Bladder microvascular endothelial cell (primary cell): ENCODE results near the gene LZTFL1. TPM values are rescaled to one million over a fixed set of nuclear protein-coding genes. Genes with fewer than 3 reads are reported as not detected.

Experiments
- total RNA-seq: library from RNA; depleted of rRNA; stranded (reverse); fragments of >200 nt; gene quantifications from 2 replicates; pipeline ENCODE4 v1.2.3, GENCODE V29; 2014

The LZTFL1 gene, protein sequence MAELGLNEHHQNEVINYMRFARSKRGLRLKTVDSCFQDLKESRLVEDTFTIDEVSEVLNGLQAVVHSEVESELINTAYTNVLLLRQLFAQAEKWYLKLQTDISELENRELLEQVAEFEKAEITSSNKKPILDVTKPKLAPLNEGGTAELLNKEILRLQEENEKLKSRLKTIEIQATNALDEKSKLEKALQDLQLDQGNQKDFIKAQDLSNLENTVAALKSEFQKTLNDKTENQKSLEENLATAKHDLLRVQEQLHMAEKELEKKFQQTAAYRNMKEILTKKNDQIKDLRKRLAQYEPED
- 4.7 and 11.1 TPM in 2 replicates for total RNA-seq

DNA sequence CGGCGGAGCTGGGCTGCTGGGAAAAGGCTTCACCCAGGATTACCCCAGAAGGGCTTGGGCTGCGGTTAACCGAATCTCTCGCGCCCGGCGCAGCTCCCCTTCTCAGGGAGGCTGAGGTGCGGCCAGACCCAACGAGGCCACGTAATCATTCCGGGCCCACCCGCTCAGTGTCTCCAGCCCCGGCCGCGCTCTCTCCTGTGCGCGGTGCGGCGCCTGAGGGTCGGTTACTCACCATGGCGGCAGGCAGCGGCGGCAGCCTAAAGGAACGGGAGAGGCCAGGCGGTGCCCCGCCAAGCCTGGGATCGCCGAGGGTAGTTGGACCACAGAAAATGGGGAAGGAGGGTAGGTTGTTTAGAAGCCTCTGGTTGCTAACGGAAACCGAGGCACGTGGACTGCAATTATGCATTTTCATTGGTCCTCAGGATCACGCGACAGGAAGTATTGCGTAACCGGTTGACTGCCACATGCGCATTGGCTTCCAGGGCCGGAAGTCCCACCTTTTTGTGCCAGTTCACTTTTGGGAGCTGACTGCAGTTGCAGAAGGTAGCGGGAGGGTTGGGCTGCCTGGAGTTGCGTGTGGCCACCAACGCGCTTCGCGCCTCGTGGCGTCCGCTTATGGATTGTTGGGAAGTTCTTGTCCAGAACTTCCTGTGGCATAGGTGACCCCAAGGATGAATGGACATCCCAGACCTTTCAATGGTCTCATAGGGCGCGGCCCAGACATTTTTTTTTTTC is at the start of gene LZTFL1:
LZTFL1 (minus strand) TSS at position 363 of the 735 bp plus-strand sequence; CDS start at position 235, 128 bp downstream.

DNA sequence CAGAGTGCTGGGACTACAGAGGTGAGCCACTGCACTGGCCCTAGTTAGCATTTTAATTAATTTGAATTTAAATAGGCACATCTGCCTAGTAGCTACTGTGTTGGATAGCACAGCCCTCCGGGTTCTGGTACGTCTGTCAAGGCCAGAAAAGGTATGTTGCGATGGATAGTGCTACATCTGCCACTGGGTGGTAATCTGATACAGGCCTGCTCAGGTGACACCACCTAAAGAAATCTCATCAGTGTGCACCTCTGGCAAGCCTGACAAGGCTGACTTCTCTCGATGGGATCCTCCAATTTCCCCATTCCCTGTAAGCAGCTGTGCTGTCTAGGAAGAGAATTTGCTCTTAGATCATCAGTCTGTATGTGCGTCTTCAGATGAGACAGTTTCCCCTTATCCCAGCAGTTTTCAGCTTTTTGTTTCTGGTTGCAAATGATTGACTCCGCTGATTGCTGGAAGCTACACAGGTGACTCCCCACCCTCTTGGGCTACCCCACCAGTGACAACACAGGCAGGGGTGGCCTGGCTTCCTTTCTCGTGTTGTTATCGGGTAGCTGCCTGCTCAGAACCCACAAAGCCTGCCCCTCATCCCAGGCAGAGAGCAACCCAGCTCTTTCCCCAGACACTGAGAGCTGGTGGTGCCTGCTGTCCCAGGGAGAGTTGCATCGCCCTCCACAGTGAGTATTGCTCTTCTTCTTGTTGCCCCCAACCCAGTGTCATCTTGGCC is 44.2 kb upstream of the LZTFL1 start, which contains the start of gene CCR9:
CCR9 (plus strand) TSS at position 565 of the 727 bp plus-strand sequence. CDS start 8,391 bp downstream, outside the sequence.

DNA sequence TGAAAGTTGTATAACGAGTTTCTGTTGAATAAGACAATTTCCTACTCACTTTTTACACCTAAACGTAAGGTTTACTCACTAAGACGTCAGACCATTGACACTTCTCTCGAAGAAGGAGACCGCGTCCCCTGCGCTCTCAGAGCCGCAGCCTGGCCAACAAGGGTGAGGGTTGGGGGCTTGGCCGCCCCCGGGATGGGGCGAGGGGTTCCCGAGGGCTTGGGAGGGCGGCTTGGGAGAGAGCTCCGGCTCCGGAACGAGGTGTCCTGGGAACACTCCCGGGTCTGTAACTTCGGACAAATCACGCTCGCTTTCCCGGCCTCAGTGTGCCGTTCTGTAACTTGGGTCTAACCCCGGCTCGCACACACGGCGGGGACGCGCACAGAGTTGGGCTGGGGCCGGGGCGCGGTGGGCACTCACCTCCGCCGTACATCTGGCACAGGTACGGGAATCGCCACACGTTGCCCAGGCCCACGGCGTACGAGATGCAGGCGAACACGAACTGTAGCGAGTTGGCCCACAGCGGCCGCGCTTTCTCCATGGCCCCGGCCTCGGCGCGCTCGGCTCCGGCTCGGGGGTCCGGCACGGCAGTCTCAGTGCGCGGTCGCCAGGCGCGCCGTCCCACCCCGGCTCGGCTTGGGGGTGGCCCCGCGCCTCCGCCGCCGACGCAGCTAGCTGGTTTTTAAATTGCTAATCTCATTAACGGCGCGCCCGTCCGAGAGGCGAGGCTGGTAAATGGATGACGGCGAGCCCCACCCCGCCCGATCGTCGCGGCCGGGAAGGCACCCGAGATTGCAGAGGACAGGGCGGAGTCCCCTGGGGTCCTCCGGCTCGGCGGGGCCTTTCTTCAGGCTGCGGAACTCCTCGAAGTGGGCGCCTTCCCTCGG is 45.8 kb downstream of the LZTFL1 start, which contains the start of gene SLC6A20:
SLC6A20 (minus strand) TSS at position 655 of the 884 bp plus-strand sequence; CDS start at position 538, 117 bp downstream.

Other genes starting within 250 kb of the LZTFL1 start
- 7.6 and 20.9 TPM in 2 replicates for gene LIMD1, start 247.4 kb downstream of the LZTFL1 start, total RNA-seq
- 22.5 and 50.6 TPM in 2 replicates for gene SACM1L, start 152.7 kb downstream of the LZTFL1 start, total RNA-seq
- not detected in 2 replicates for gene SLC6A20, start 45.6 kb downstream of the LZTFL1 start, total RNA-seq
- not detected in 2 replicates for gene CCR9, start 44.4 kb upstream of the LZTFL1 start, total RNA-seq
- gene CXCR6, start 101.3 kb upstream of the LZTFL1 start, total RNA-seq: not detected in 2 replicates
- 11.7 and 23.7 TPM in 2 replicates for gene FYCO1, start 153.7 kb upstream of the LZTFL1 start, total RNA-seq
- not detected in 2 replicates for gene XCR1, start 185.4 kb upstream of the LZTFL1 start, total RNA-seq